ENCODE results near the gene CCR3.

CCR3 gene

DNA sequence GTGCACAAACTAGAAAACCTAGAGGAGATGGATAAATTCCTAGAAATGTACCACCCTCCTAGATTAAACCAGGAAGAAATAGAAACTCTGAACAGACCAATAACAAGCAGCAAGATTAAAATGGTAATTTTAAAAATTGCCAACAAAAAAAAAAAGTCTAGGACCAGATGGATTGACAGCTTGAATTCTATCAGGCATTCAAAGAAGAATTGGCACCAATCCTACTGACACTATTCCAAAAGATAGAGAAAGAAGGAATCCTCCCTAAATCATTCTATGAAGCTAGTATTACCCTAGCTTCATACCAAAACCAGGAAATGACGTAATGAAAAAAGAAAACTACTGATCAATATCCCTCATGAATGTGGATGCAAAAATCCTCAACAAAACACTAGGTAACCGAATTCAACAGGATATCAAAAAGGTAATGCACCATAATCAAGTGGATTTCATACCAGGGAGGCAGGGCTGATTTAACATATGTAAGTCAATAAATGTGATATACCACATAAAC, 24.0 kb upstream of the CCR3 start:
- H3K4me3 ChIP-seq (ENCODE audit: low read depth, low read length): no peak overlapping the region
- TF ChIP-seq, protein P1, sequence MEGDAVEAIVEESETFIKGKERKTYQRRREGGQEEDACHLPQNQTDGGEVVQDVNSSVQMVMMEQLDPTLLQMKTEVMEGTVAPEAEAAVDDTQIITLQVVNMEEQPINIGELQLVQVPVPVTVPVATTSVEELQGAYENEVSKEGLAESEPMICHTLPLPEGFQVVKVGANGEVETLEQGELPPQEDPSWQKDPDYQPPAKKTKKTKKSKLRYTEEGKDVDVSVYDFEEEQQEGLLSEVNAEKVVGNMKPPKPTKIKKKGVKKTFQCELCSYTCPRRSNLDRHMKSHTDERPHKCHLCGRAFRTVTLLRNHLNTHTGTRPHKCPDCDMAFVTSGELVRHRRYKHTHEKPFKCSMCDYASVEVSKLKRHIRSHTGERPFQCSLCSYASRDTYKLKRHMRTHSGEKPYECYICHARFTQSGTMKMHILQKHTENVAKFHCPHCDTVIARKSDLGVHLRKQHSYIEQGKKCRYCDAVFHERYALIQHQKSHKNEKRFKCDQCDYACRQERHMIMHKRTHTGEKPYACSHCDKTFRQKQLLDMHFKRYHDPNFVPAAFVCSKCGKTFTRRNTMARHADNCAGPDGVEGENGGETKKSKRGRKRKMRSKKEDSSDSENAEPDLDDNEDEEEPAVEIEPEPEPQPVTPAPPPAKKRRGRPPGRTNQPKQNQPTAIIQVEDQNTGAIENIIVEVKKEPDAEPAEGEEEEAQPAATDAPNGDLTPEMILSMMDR (IDR thresholded peaks at IDR 0.05; ENCODE audit: insufficient read depth, low read depth, low read length, missing control alignments): no peak
- no peak for DNase-seq (ENCODE audit: low read depth)

GRCh38 chr3:46221391-46221790, 20.9 kb upstream of the CCR3 start:
- H3K4me3 ChIP-seq (ENCODE audit: low read depth, low read length): no peak overlapping the region
- no peak for DNase-seq (ENCODE audit: low read depth)
- TF ChIP-seq, protein P1 (IDR thresholded peaks at IDR 0.05; ENCODE audit: insufficient read depth, low read depth, low read length, missing control alignments): no peak

GRCh38 chr3:46221938-46222337, 20.3 kb upstream of the CCR3 start:
- TF ChIP-seq, protein P1 (IDR thresholded peaks at IDR 0.05; ENCODE audit: insufficient read depth, low read depth, low read length, missing control alignments): no peak
- DNase-seq (ENCODE audit: low read depth): no peak
- no peak overlapping the region for H3K4me3 ChIP-seq (ENCODE audit: low read depth, low read length)

- no peak for DNase-seq (ENCODE audit: low read depth)
- H3K4me3 ChIP-seq (ENCODE audit: low read depth, low read length): no peak overlapping the region
- TF ChIP-seq, protein P1 (IDR thresholded peaks at IDR 0.05; ENCODE audit: insufficient read depth, low read depth, low read length, missing control alignments): no peak
Observed at GRCh38 chr3:46222435-46223161, 19.7 kb upstream of the CCR3 start.

GRCh38 chr3:46228260-46229242, 13.7 kb upstream of the CCR3 start:
- TF ChIP-seq, protein P1 (IDR thresholded peaks at IDR 0.05; ENCODE audit: insufficient read depth, low read depth, low read length, missing control alignments): no peak
- DNase-seq (ENCODE audit: low read depth): no peak
- H3K4me3 ChIP-seq (ENCODE audit: low read depth, low read length): no peak overlapping the region

DNA sequence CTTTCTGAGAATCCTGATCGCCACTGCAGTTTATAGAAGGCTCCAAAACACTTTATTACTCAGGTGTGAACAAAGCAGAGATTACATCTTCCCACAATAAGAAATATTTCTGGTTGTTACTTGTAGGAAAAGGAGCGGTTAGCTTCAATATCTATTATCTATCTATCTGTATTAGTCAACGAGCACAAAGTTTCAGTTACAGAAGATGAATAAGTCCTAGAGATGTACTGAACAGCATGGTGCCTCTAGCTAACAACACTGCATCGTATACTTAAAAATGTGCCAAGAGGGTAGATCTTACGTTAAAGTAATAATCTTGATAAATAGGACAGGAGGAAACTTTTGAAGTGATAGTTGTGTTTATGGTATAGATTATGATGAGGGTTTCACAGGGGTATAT, 10.9 kb upstream of the CCR3 start:
- no peak overlapping the region for H3K4me3 ChIP-seq (ENCODE audit: low read depth, low read length)
- DNase-seq (ENCODE audit: low read depth): no peak
- TF ChIP-seq, protein P1 (IDR thresholded peaks at IDR 0.05; ENCODE audit: insufficient read depth, low read depth, low read length, missing control alignments): no peak

Measured in GM12865 (cell line).